Measurements from ENCODE around the gene RAX2. TPM values are rescaled to one million over a fixed set of nuclear protein-coding genes. Genes with fewer than 3 reads are reported as not detected.

Gene RAX2
- total and polyA plus RNA-seq, 2 of the 13 experiments (the other 11 are each of a cell fraction or from before 2014, with no cell fraction given), result not detected

DNA sequence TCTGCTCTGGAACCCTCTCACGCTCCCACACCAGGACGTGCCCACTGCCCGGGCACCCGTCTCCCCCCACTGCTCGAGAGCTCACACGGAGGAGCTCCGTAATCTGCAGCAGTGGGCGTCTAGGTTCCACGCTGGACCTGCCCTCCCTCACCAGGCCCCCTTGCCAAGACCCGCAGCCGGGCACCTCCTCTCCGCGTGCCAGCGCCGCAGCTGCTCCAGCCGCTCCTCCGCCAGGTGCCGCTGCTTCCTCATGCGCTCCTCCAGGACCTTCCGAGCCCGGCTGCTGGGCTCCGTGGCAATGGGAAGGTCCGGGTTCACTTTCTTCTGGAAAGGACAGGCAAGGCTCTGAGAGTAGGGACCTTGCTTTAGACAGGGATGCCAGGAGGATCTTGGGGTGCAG is 49.1 kb upstream of the RAX2 start (continued):
- TF ChIP-seq ZNF781 (CRISPR knock-in tag; IDR thresholded peaks at IDR 0.05; ENCODE audit: borderline replicate concordance, not compliant biosample characterization), result no peak

DNA sequence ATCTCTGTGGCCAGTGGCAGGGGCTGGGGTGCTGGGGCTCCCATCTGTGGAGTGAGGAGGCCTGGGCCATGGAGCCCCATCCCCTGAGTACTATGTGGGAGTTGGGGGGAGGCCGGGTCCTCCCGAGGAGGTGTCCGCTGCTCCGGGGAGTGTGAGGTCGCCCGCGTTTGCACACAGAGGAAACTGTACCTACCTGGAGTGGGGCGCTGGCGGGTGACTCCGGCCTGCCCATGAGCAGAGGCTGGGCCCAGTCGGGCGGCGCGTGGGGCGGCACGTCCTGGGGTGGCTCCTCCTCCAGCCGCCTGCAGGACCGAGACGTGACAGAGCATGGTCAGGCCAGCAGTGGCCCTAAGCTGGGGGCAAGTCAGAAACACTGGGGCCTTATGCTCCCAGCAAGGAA is 48.0 kb upstream of the RAX2 start:
- H3K4me1 ChIP-seq (ENCODE audit: insufficient read depth, low read length), result no peaks in the 10 kb centered on the region
- no CpG with 5 or more reads among the region's 19 CpGs for WGBS (ENCODE audit: low lambda C conversion rate)
- ChIA-PET CTCF (ENCODE audit: low intra/inter-chr PET ratio, low total read pairs) (no interaction called here), POLR2A (no interaction called here)
- DNase-seq (ENCODE audit: low spot score) (no peak), ATAC-seq (peak; percentile 33), FAIRE-seq (no peak)
- no peak for TF ChIP-seq NCOA5 (CRISPR knock-in tag; IDR thresholded peaks at IDR 0.05)
- TF ChIP-seq, protein P1, sequence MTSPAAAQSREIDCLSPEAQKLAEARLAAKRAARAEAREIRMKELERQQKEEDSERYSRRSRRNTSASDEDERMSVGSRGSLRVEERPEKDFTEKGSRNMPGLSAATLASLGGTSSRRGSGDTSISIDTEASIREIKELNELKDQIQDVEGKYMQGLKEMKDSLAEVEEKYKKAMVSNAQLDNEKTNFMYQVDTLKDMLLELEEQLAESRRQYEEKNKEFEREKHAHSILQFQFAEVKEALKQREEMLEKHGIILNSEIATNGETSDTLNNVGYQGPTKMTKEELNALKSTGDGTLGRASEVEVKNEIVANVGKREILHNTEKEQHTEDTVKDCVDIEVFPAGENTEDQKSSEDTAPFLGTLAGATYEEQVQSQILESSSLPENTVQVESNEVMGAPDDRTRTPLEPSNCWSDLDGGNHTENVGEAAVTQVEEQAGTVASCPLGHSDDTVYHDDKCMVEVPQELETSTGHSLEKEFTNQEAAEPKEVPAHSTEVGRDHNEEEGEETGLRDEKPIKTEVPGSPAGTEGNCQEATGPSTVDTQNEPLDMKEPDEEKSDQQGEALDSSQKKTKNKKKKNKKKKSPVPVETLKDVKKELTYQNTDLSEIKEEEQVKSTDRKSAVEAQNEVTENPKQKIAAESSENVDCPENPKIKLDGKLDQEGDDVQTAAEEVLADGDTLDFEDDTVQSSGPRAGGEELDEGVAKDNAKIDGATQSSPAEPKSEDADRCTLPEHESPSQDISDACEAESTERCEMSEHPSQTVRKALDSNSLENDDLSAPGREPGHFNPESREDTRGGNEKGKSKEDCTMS (CRISPR knock-in tag; conservative IDR thresholded peaks at IDR 0.05), result no peak
- TF ChIP-seq ZNF720 (CRISPR knock-in tag; IDR thresholded peaks at IDR 0.05), result no peak
- TF ChIP-seq, protein P2, sequence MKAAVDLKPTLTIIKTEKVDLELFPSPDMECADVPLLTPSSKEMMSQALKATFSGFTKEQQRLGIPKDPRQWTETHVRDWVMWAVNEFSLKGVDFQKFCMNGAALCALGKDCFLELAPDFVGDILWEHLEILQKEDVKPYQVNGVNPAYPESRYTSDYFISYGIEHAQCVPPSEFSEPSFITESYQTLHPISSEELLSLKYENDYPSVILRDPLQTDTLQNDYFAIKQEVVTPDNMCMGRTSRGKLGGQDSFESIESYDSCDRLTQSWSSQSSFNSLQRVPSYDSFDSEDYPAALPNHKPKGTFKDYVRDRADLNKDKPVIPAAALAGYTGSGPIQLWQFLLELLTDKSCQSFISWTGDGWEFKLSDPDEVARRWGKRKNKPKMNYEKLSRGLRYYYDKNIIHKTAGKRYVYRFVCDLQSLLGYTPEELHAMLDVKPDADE (CRISPR knock-in tag; IDR thresholded peaks at IDR 0.05), result no peak
- TF ChIP-seq ZKSCAN5 (CRISPR knock-in tag; IDR thresholded peaks at IDR 0.05), result no peak
- TF ChIP-seq ZNF563 (CRISPR knock-in tag; IDR thresholded peaks at IDR 0.05), result no peak
- TF ChIP-seq TSC22D2 (CRISPR knock-in tag; IDR thresholded peaks at IDR 0.05; ENCODE audit: borderline replicate concordance), result no peak
- TF ChIP-seq FOXA3 (CRISPR knock-in tag; IDR thresholded peaks at IDR 0.05), result no peak
- TF ChIP-seq ZNF549 (CRISPR knock-in tag; IDR thresholded peaks at IDR 0.05), result no peak
- TF ChIP-seq ZNF7 (CRISPR knock-in tag; IDR thresholded peaks at IDR 0.05), result no peak
- TF ChIP-seq TP53 (CRISPR knock-in tag; conservative IDR thresholded peaks at IDR 0.05), result no peak
- TF ChIP-seq AKAP8 (CRISPR knock-in tag; IDR thresholded peaks at IDR 0.05), result no peak
- no peak for TF ChIP-seq PAX8 (CRISPR knock-in tag; IDR thresholded peaks at IDR 0.05; ENCODE audit: borderline replicate concordance)
- no peak for TF ChIP-seq ZNF883 (CRISPR knock-in tag; IDR thresholded peaks at IDR 0.05; ENCODE audit: not compliant biosample characterization)
- TF ChIP-seq ZNF232 (CRISPR knock-in tag; IDR thresholded peaks at IDR 0.05; ENCODE audit: borderline replicate concordance), result no peak
- no peak for TF ChIP-seq ZNF501 (CRISPR knock-in tag; IDR thresholded peaks at IDR 0.05)
- TF ChIP-seq HOXA9 (CRISPR knock-in tag; IDR thresholded peaks at IDR 0.05; ENCODE audit: borderline replicate concordance), result no peak
- TF ChIP-seq CREB1 (IDR thresholded peaks at IDR 0.05), result no peak
- no peak for TF ChIP-seq CREB1 (CRISPR knock-in tag; IDR thresholded peaks at IDR 0.05)
- H3K9me3 ChIP-seq (ENCODE audit: low read length), result no peaks in the 10 kb centered on the region
- no peaks in the 10 kb centered on the region for H3K79me2 ChIP-seq (ENCODE audit: insufficient read depth, low read length)
- no peak overlapping the region for H3K4me2 ChIP-seq (ENCODE audit: low read depth, low read length)
- H4K20me1 ChIP-seq (ENCODE audit: insufficient read depth, low read length), result no peaks in the 10 kb centered on the region
- intact Hi-C loops (cut with micrococcal nuclease; ENCODE audit: unreplicated experiment) (no loop called here), in situ Hi-C loops (cut with HindIII; ENCODE audit: extremely low pct_ligation_motif_present, low pct_unique_long_range_greater_than_20kb) (no loop called here)
- no peaks in the 10 kb centered on the region for H3K36me3 ChIP-seq (replicated peaks in 1 of 2; ENCODE audit: control insufficient read depth in 1 of 2, insufficient read depth in 2 of 2, low read length in 2 of 2)
- peaks cover 8 to 62% of the 10 kb centered on the region in 2 experiments for H3K27me3 ChIP-seq (ENCODE audit: control insufficient read depth in 1 of 2, insufficient read depth in 2 of 2, low read length in 2 of 2)
- H2AFZ ChIP-seq (ENCODE audit: low read length), result no peak overlapping the region
- no peak overlapping the region for H3K4me3 ChIP-seq (replicated peaks in 1 of 3; ENCODE audit: insufficient read depth in 1 of 3, low read depth in 2 of 3, low read length in 3 of 3)
- BruUV-seq (replicated peaks), result no TSS peak
- no peak overlapping the region for H3K27ac ChIP-seq (ENCODE audit: extremely low read length, insufficient read depth, low read length)
- no peak overlapping the region for H3K9ac ChIP-seq (ENCODE audit: insufficient read depth, low read depth, low read length)
